ENCODE results near the gene ROBO1.

GRCh38 chr3:78571486-78571885 is 1196.3 kb downstream of the ROBO1 start:
- TF ChIP-seq POLR2A (IDR thresholded peaks at IDR 0.05; ENCODE audit: low read depth, low read length): no peak
- no peak for TF ChIP-seq POLR2AphosphoS5 (IDR thresholded peaks at IDR 0.05; ENCODE audit: low read depth, low read length)

Data from GM12892 (cell line).